HG03139 (cell line): ENCODE measurements around the gene RHEX.

Experiments
- ATAC-seq: cut with Tn5 transposase; IDR thresholded peaks from one replicate; pipeline ENCODE4 v1.9.1; 2021; ENCODE audit not compliant: unreplicated experiment

RHEX gene

DNA sequence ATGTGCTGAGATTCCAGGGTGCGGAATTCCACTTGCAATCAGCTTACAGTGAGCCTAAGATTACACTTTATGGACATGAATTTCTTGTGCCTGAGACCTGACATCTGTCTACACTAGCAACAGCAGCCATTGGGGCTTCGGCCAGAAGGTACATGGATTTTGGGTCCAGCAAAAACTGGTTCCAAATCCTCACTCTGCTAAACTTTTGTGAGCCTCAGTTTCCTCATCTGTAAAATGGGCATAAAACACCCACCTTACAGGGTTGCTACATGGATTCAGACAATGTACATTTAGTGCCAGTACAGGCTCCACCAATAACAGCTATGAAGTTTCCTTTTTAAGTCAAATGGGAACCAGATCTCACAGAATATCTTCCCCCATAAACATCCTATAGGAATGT lies 30.8 kb downstream of the RHEX start:
- ATAC-seq = no peak

DNA sequence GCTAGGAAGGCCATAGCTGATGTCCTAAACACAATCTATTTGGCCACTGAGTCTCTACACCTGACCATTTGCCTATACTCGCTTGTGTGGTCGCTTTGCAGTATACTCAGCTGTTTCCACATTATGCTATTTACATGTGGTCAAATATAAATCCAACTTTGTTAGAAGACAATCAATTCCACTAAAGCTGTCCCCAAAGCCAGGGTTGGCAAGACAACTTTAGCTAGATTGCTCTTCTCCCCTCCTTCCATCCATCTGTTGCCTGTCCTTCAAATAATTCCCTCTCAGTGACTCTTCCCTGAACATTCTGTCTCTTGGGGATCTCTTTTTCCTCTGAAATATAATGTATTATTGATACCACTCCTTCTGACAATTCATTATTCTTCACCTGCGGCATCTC lies 34.1 kb downstream of the RHEX start:
- ATAC-seq = no peak

DNA sequence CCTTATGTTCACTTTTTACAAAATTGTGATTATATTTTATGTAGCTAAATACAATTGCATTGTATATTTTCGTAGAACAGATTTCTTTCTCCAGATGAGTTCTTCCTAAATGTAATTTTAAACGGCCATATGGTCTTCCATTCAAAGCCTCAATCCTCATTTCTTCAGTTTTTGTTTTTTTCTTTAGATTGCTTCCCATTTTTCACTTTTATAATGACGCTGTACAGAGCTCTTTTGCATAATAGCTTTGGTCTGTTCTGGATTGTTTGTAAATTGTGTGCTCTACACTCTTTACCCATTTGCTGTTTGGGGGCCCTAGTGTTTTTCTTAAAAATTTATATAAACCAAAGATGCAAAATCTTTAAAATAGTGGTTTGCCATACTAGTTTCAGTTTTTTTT lies 36.4 kb downstream of the RHEX start:
- ATAC-seq = no peak

DNA sequence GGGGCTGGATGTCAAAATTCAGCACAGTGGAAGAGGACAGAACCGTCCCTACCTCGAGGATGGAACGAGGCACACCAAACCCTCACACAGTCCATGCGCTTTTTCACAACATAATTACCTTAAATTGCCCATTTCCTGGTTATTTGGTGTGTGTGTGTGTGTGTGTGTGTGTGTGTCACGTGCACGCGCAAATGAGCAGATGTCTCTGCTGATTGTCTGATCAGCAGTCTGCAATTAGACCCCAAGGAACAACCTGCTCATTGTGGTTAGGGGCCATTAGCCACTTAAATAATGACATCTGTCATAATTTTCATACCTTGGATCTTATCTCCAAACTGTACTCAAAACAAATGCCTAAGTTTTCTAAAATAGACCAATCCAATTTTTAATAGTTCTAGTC lies 41.1 kb downstream of the RHEX start:
- no peak for ATAC-seq

DNA sequence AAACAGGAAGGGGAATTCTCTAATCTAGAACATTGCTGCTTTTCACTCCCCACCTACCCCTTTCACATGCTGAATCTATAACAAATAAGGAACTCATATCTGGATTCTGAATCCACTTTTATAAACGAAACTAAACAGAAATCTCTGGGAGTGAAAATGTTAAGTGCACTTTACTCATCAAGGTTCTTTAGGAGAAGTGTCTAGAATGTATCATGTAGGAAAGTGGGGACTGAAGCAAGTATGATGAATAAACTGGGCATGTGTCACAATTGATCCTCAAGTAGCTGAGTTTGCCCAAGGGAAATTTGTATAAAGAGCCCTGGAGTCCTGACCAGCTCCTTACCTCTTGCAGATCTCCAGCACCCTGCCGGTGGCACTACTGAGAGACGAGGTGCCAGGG lies 44.4 kb downstream of the RHEX start:
- no peak for ATAC-seq

GRCh38 chr1:206098242-206098919 lies 45.4 kb downstream of the RHEX start:
- no peak for ATAC-seq

GRCh38 chr1:206100226-206100815 lies 47.3 kb downstream of the RHEX start:
- no peak for ATAC-seq

GRCh38 chr1:206101351-206102045 lies 48.5 kb downstream of the RHEX start:
- ATAC-seq = no peak

DNA sequence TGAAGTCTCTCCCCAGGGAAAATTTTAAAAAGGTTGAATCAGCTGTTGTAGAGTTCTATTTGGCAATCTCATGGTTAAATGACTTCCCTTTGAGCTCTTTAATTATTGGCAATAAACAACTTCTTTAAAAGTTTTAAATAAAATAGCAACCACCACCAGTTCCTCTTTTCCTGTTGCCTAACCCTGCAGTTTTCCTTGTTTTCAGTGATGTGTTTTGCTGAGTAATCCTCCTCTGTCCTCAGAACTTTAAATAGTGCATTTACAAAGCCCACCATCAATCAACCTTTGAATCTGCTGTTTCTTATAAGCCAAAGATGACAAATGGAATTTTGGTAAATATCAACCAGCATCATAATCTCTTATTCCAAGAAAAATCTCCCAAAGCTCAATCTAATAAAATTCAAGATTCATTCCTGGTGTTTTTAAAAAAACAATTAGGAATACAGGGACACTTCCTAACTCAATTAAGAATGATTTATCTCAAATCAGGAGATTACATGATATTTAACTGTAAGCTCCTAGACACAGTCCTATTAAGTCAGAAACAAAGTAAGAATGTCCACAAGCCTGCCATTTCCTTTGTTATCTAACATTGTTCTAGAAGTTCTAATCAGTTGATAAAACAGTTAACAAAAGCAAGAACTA lies 49.4 kb downstream of the RHEX start:
- ATAC-seq = no peak

GRCh38 chr1:206103979-206104378 lies 51.0 kb downstream of the RHEX start:
- no peak for ATAC-seq

- ATAC-seq = no peak
These were observed 52.6 kb downstream of the RHEX start for GRCh38 chr1:206105464-206105995.

- peak; percentile 58 for ATAC-seq
These were observed 53.6 kb downstream of the RHEX start for GRCh38 chr1:206106328-206107167.

GRCh38 chr1:206107168-206107544 lies 54.2 kb downstream of the RHEX start:
- ATAC-seq = no peak

GRCh38 chr1:206108635-206109034 lies 55.7 kb downstream of the RHEX start:
- no peak for ATAC-seq

DNA sequence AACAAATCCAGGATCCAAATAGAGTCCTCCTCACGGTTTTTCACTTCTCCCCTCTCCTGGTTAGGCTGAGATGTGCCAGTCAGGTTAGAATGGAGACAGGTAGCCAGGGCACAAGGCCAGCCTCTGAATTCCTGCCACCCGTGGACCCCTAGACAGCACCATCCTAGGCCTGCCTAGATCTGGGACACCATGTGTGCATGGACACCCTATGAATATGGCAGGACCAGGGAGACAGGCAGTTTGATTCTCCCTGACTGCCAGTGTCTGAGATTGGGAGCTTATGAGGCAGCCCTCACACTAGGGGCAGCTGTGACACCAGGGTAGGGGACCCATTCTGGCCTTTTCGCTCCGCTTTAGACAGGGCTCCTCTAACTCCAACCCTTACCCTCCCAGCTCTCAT lies 56.7 kb downstream of the RHEX start:
- ATAC-seq = no peak

- no peak for ATAC-seq
These were observed 57.2 kb downstream of the RHEX start for GRCh38 chr1:206110161-206110560.

DNA sequence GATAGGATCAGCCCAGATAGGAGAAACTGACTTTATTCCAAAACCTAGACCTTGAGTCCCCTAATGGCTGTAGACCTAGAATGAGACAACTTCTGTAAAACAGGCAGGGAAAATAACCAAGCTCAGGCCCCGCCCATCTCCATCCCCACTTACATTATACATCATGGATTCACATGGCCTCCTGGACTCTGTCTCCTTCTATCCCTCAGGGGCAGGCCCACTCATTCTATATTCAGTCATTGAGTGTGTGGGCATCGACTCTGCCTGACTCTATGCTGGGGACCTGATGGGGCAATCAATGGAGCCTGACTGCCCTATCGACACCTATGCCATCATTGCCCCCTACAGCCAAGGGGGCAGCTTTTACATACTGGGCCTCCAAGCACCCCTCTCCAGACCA lies 57.8 kb downstream of the RHEX start:
- ATAC-seq = no peak

DNA sequence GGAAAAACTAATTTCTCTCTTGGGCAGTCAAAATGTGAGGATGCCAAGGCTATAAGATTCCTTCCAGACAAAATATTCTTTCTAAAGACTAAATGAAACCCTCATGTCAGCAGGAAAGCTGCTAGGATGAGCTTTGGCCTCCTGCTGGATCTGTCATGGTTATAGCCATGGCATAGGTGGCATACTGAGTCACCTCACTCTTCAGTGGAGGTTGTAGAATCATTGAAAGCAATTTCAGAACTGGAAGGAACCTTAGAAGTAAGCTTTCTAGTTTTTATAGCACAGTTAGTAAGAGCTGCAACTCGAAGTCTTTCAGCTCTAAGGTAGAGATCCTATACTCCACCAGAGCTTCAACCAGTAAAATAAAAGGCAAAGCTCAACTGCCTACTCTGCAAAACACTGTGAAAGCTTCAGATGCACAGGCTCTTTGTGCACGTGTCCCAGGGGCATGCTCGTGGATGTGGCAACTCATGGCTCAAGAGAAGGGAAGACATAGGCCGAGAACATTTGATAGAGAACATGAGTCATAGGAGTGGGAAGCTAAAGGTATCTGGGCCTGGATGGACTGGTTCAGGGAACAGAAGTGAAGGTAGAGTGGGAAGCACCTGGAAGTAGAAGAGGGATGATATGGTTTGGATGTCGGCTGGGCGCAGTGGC lies 58.4 kb downstream of the RHEX start:
- no peak for ATAC-seq

GRCh38 chr1:206112600-206113301 lies 59.8 kb downstream of the RHEX start:
- ATAC-seq = no peak
